ENCODE results near the gene GTSF1L.

GTSF1L gene

GRCh38 chr20:43746344-43747137 lies 19.7 kb upstream of the GTSF1L start:
- DNase-seq (ENCODE audit: low read depth in 3 of 3): no peak

- DNase-seq (ENCODE audit: low read depth in 3 of 3): no peak
Observed at GRCh38 chr20:43744966-43745730, 18.3 kb upstream of the GTSF1L start.

- DNase-seq (ENCODE audit: low read depth in 3 of 3): no peak
Observed at GRCh38 chr20:43744151-43744611, 17.4 kb upstream of the GTSF1L start.

GRCh38 chr20:43740642-43741041 lies 13.8 kb upstream of the GTSF1L start:
- DNase-seq (ENCODE audit: low read depth in 3 of 3): no peak

GRCh38 chr20:43739148-43739749 lies 12.4 kb upstream of the GTSF1L start:
- DNase-seq (ENCODE audit: low read depth in 3 of 3): no peak

- DNase-seq (ENCODE audit: low read depth in 3 of 3): no peak
Observed at GRCh38 chr20:43737925-43738324, 11.1 kb upstream of the GTSF1L start.

- no peak for DNase-seq (ENCODE audit: low read depth in 3 of 3)
Observed at GRCh38 chr20:43736588-43737158, 9.9 kb upstream of the GTSF1L start.

- no peak for DNase-seq (ENCODE audit: low read depth in 3 of 3)
Observed at GRCh38 chr20:43731927-43732326, 5.1 kb upstream of the GTSF1L start.

GRCh38 chr20:43731469-43731868 lies 4.7 kb upstream of the GTSF1L start:
- no peak for DNase-seq (ENCODE audit: low read depth in 3 of 3)

GRCh38 chr20:43728686-43729255 lies 2.0 kb upstream of the GTSF1L start:
- no peak for DNase-seq (ENCODE audit: low read depth in 3 of 3)

- DNase-seq (ENCODE audit: low read depth in 3 of 3): no peak
Observed at GRCh38 chr20:43727980-43728590, 1.3 kb upstream of the GTSF1L start.

- DNase-seq (ENCODE audit: low read depth in 3 of 3): no peak
Observed at GRCh38 chr20:43726333-43726732, 469 bp downstream of the GTSF1L start.

GRCh38 chr20:43725666-43726065 lies 1.1 kb downstream of the GTSF1L start:
- no peak for DNase-seq (ENCODE audit: low read depth in 3 of 3)

- no peak for DNase-seq (ENCODE audit: low read depth in 3 of 3)
Observed at GRCh38 chr20:43724383-43724782, 2.4 kb downstream of the GTSF1L start.

- no peak for DNase-seq (ENCODE audit: low read depth in 3 of 3)
Observed at GRCh38 chr20:43723735-43724134, 3.1 kb downstream of the GTSF1L start.

- DNase-seq (ENCODE audit: low read depth in 3 of 3): no peak
Observed at GRCh38 chr20:43723186-43723585, 3.6 kb downstream of the GTSF1L start.

GRCh38 chr20:43722153-43722505 lies 4.7 kb downstream of the GTSF1L start:
- peak; percentile 18 to 40 (median 40) for DNase-seq (ENCODE audit: low read depth in 3 of 3)

- no peak for DNase-seq (ENCODE audit: low read depth in 3 of 3)
Observed at GRCh38 chr20:43721429-43722152, 5.2 kb downstream of the GTSF1L start.

GRCh38 chr20:43721097-43721428 lies 5.7 kb downstream of the GTSF1L start:
- no peak for DNase-seq (ENCODE audit: low read depth in 3 of 3)

GRCh38 chr20:43720007-43720406 lies 6.8 kb downstream of the GTSF1L start:
- no peak for DNase-seq (ENCODE audit: low read depth in 3 of 3)

GRCh38 chr20:43717616-43717995 lies 9.2 kb downstream of the GTSF1L start:
- no peak for DNase-seq (ENCODE audit: low read depth in 3 of 3)
